ENCODE measurements around the gene ORAI1.
"Not testable (repeated sequence)": the region's sequence is repeated elsewhere in the genome, so short reads cannot be mapped to it uniquely, and the experiment has no call there.

ORAI1 gene

DNA sequence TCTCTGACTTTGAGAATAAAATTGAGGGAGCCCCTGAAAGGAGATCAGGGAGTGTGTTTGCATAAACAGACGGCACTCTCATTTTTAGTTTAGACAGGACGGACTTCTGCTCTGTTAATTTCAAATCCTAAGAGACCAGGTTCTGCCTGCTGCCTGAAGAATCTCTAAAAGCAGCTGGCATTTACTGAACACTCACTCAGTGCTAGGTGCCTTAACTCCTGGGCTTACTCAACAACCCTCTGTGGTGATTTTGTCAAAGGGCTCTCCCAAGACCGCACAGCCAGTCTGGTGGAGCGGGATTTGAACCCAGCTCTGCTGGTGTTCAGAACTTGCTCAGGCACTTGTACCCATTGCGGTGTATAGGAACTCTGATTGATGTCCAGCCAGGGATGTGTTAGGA lies 2.2 kb downstream of the ORAI1 start:
- peak overlapping the region; percentile 75 for H3K4me3 ChIP-seq (ENCODE audit: low read depth, low read length)
- TF ChIP-seq, protein P1, sequence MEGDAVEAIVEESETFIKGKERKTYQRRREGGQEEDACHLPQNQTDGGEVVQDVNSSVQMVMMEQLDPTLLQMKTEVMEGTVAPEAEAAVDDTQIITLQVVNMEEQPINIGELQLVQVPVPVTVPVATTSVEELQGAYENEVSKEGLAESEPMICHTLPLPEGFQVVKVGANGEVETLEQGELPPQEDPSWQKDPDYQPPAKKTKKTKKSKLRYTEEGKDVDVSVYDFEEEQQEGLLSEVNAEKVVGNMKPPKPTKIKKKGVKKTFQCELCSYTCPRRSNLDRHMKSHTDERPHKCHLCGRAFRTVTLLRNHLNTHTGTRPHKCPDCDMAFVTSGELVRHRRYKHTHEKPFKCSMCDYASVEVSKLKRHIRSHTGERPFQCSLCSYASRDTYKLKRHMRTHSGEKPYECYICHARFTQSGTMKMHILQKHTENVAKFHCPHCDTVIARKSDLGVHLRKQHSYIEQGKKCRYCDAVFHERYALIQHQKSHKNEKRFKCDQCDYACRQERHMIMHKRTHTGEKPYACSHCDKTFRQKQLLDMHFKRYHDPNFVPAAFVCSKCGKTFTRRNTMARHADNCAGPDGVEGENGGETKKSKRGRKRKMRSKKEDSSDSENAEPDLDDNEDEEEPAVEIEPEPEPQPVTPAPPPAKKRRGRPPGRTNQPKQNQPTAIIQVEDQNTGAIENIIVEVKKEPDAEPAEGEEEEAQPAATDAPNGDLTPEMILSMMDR (IDR thresholded peaks at IDR 0.05; ENCODE audit: low read depth, low read length): no peak

DNA sequence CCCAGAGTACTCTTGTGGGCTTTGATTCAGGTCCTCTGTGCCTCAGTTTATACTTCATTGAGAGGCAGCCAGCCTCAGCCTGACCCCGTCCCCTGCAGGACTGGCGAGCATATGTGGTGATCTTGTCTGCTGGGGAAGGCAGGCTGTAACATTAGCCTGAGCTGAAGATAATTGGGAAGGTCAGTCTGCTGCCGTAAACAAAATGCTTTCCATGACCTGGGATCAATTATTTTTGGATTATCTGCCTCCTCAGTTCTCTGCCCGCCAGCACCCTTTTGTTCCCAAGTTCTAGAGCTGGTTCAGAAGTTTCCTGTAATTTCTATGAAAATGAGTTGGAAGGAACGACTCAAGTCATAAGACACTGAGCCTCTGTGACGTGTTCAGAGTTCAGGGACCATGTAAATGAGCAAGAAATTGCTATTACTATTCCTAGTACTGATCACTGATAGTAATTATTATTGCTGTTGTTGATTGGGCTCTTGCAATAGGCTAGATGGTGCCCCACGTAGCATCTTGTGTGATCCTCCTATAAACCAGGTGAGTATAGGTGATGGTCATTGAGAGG lies 4.5 kb downstream of the ORAI1 start:
- H3K4me3 ChIP-seq (ENCODE audit: low read depth, low read length): no peak overlapping the region
- TF ChIP-seq, protein P1 (IDR thresholded peaks at IDR 0.05; ENCODE audit: low read depth, low read length): no peak

DNA sequence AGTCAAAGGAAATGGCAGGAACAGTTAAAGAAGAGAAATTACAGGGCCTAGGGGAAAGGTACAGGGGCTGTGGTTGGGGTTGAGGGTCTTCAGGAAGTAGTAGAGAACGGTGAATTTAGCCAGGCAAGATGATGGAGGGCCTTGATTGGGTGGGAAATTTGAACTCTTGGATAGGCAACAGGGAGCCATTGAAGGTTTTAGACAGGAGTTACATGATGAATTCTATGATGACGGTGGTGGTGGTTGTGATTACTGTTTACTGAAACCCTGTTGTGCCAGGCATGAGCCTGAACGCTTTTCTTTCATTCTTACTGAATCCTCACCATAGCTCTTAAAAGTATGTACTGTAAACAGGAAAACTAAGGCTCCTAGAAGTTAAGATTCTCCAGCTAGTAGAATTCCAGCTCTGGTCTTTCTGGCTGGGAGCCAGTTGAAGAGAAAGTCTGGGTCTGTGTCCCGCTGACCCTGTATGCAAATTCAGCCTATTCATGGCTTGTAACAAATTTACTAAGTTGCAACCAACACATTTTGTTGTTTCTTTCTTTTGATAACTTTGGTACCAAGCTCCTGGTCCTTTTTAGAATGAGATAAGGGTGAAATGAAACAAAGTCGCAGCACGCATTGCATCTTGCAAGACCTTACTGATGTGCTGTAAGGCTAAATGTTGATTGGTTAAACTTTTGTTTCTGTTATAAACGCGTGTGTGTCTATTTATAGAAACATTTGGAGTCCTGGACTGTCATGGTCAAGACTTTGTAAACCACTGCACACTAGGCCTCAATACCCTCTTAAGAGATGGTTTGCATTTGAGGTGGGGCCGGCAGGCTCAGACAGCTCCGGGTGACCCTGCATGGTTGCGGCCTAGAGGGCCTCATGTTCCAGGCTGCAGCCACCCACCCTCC lies 6.0 kb downstream of the ORAI1 start:
- H3K4me3 ChIP-seq (ENCODE audit: low read depth, low read length): no peak overlapping the region
- TF ChIP-seq, protein P1 (IDR thresholded peaks at IDR 0.05; ENCODE audit: low read depth, low read length): no peak

DNA sequence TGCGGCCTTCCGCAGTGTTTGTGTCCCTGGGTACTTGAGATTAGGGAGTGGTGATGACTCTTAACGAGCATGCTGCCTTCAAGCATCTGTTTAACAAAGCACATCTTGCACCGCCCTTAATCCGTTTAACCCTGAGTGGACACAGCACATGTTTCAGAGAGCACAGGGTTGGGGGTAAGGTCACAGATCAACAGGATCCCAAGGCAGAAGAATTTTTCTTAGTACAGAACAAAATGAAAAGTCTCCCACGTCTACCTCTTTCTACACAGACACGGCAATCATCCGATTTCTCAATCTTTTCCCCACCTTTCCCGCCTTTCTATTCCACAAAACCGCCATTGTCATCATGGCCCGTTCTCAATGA lies 7.5 kb downstream of the ORAI1 start:
- H3K4me3 ChIP-seq (ENCODE audit: low read depth, low read length): not testable (repeated sequence)

DNA sequence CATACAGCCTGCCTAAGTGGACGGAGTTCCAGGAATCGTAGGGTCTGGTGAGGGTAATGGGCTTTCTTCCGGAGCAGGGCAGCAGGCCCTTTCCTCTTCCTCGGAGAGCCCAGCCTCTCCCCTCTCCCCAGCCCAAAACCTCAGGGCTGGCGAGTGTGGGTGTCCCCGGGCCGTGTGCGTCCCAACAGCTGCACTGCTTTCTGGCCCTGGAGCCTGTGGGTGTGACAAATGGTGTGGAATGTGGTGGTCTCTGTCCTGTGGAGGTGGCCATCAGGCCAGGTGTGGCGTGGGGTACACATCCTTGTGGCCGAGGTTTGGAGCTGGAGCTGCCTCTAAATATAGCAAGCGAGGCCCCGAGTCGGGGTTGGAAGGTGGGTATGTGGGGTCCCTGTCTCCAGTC lies 8.5 kb downstream of the ORAI1 start:
- TF ChIP-seq, protein P1 (IDR thresholded peaks at IDR 0.05; ENCODE audit: low read depth, low read length): no peak
- H3K4me3 ChIP-seq (ENCODE audit: low read depth, low read length): no peak overlapping the region

DNA sequence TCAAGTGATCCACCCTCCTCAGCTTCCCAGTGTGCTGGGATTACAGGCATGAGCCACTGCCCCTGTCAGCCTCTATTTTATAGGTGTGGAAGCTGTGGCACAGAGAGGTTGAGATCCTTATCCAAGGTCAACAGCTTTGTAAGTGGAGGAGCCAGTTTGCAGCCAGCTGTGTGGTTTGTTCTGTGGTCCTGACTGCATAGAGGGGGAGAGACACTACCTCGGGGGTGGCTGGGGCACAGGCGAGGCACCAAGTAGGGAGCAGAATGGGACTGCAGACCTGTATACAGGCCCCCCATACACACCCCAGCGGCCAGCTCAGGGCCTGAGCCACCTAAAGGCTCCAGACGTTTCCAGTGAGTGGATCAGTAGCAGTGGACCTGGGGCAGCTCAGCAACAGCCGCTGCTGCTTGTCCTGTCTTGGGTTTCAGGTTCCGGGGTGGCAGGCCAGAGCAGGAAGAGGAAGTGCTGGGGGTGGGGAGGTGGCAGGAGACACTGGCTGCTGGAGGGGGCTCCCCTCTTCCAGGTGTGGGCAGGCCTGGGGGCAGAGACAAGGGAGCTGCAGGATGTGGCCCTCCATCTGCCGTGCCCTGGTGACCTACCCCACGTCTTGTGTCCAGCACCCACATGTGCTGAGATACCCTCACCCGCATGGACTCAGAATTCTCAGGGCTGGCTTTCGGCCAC lies 11.0 kb downstream of the ORAI1 start:
- TF ChIP-seq, protein P1 (IDR thresholded peaks at IDR 0.05; ENCODE audit: low read depth, low read length): no peak
- no peak overlapping the region for H3K4me3 ChIP-seq (ENCODE audit: low read depth, low read length)

DNA sequence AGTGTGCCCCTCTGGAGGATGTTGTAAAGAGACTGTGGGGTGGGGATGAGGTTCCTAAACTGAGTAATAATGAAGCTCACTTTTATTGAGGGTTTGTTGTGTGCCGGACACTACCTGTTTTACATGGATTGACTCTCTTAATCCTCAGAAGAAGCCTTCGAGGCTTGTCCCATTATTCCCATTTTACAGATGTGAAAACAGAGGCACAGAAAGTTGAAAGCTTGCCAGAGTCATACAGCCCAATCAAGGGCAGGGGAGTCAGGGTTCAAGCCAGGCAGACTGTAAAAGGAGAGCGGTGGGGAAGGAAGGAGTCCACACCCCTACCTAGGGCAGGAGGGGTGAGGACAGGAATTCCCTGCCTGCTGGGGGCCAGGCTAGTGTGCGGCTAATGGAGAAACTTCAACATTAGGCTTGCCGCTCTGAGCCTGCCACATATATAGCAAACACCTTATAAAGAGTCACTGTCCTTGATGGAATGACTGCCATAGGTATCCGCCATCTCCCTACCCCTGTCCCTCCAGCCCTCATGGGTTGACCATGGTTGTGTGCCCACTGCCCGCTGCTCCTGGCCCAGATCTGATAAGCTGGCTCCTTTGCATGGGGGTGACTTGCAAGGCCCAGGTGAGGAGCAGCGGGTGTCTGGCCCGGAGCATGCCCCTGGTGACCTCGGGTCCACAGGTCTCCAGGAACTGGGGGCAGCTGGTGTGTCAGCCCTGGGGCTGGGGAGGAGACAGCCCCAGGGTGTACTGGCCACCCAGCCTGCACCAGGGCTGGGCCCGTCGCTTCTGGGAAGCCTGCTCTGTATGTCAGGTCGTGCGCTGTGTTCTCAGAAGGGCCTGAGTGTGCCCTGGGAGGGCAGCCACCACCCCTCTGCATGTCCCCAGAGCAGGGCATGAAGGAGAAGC lies 12.2 kb downstream of the ORAI1 start:
- TF ChIP-seq, protein P1 (IDR thresholded peaks at IDR 0.05; ENCODE audit: low read depth, low read length): no peak
- H3K4me3 ChIP-seq (ENCODE audit: low read depth, low read length): no peak overlapping the region

Data from WI38 (cell line).